B cell (primary cell): ENCODE data around the gene GSG1L. TPM values are rescaled to one million over a fixed set of nuclear protein-coding genes. Genes with fewer than 3 reads are reported as not detected.

Experiments
- ATAC-seq: fragments of 200-7000 bp; cut with Tn5 transposase; one replicate; pipeline ENCODE4 v1.10.0; 2021; ENCODE audit warnings: low read depth, mild to moderate bottlenecking, moderate number of reproducible peaks, moderate library complexity
- CTCF ChIA-PET: fragments of 350-600 bp; sonication (Branson Sonifier 250); formaldehyde crosslinking; loops from one replicate; lab custom pipeline; 2021; ENCODE audit warnings: antibody characterized with exemption, inconsistent platforms; lab: Charles Lee
- POLR2A ChIA-PET: fragments of 350-600 bp; sonication (Branson Sonifier 250); formaldehyde crosslinking; loops from one replicate; lab custom pipeline; 2021; ENCODE audit warnings: antibody characterized with exemption; lab: Charles Lee
- DNase-seq: peaks from one replicate; pipeline ENCODE4 v3.0.0; 2013
- H2AFZ ChIP-seq: 2 replicates; pipeline ENCODE4 v1.6.1; 2012; ENCODE audit warnings: mild to moderate bottlenecking, low read depth, low read length; ENCODE audit not compliant: insufficient read depth, poor library complexity, severe bottlenecking
- H3K27ac ChIP-seq, 2 donors: 1 replicate in 1 of 2; 2 replicates in 1 of 2; pipeline ENCODE4 v1.5.1; 2012 to 2013; ENCODE audit warnings: low read length in 2 of 2, mild to moderate bottlenecking in 2 of 2, moderate library complexity in 1 of 2
- H3K27me3 ChIP-seq, 4 experiments: fragments of 200-600 bp in 1 of 4; sonication (generic) in 1 of 4; replicated peaks in 1 of 4; 1 replicate in 2 of 4; 2 replicates in 2 of 4; pipeline versions ENCODE4 v1.6.1 to v1.7.0; 2013 to 2016; ENCODE audit warnings: low read length in 3 of 4, mild to moderate bottlenecking in 2 of 4, mixed read lengths in 1 of 4, moderate library complexity in 1 of 4; ENCODE audit not compliant: insufficient read depth in 4 of 4, control insufficient read depth in 3 of 4; ENCODE audit errors: control extremely low read depth in 1 of 4
- H3K36me3 ChIP-seq, 2 experiments: replicated peaks in 1 of 2; 1 replicate in 1 of 2; 2 replicates in 1 of 2; pipeline versions ENCODE4 v1.6.1 to v1.7.1; 2013; ENCODE audit warnings: low read length in 1 of 2; ENCODE audit not compliant: insufficient read depth in 2 of 2, control insufficient read depth in 1 of 2; ENCODE audit errors: control extremely low read depth in 1 of 2, extremely low read depth in 1 of 2
- H3K4me1 ChIP-seq, 2 donors: fragments of 200-600 bp in 1 of 2; sonication (generic) in 1 of 2; 1 replicate in 1 of 2; 2 replicates in 1 of 2; pipeline versions ENCODE4 v1.5.1 to v1.6.1; 2013 to 2017; ENCODE audit warnings: low read length in 2 of 2; ENCODE audit not compliant: control insufficient read depth in 2 of 2, insufficient read depth in 2 of 2
- H3K4me2 ChIP-seq: replicated peaks from 2 replicates; pipeline ENCODE3; 2012; ENCODE audit warnings: mild to moderate bottlenecking, low read depth, low read length; ENCODE audit not compliant: poor library complexity, severe bottlenecking
- H3K4me3 ChIP-seq, 5 experiments: fragments of 200-600 bp in 1 of 5; sonication (generic) in 1 of 5; 1 replicate in 3 of 5; 2 replicates in 2 of 5; pipeline versions ENCODE4 v1.5.1 to v1.7.0; 2011 to 2016; ENCODE audit warnings: low read length in 4 of 5, mild to moderate bottlenecking in 4 of 5, low read depth in 2 of 5, control low read depth in 1 of 5, moderate library complexity in 1 of 5; ENCODE audit not compliant: insufficient read depth in 1 of 5; ENCODE audit errors: control extremely low read depth in 1 of 5, extremely low read depth in 1 of 5
- H3K79me2 ChIP-seq: fragments of 200-600 bp; sonication (generic); one replicate; pipeline ENCODE4 v1.6.0; 2016; ENCODE audit warnings: low read length; ENCODE audit not compliant: control insufficient read depth, insufficient read depth
- H3K9ac ChIP-seq: fragments of 200-600 bp; sonication (generic); 2 replicates; pipeline ENCODE4 v1.6.1; 2017; ENCODE audit warnings: mild to moderate bottlenecking, low read length, moderate library complexity
- H3K9me3 ChIP-seq, 3 donors: one replicate each; pipeline versions ENCODE4 v1.6.1 to v1.7.1; 2013; ENCODE audit warnings: low read length in 2 of 3; ENCODE audit not compliant: control insufficient read depth in 2 of 3, insufficient read depth in 1 of 3; ENCODE audit errors: control extremely low read depth in 1 of 3
- H4K20me1 ChIP-seq: 2 replicates; pipeline ENCODE4 v1.6.0; 2012; ENCODE audit warnings: mild to moderate bottlenecking, low read length; ENCODE audit not compliant: insufficient read depth, control insufficient read depth, poor library complexity, severe bottlenecking
- H3K27ac Mint-ChIP-seq: one replicate; pipeline ENCODE4 v1.8.0; 2021; ENCODE audit warnings: mixed read lengths
- H3K27me3 Mint-ChIP-seq: one replicate; pipeline ENCODE4 v1.8.0; 2021; ENCODE audit warnings: mixed read lengths
- H3K4me1 Mint-ChIP-seq: one replicate; pipeline ENCODE4 v1.8.0; 2021; ENCODE audit warnings: mixed read lengths
- H3K4me3 Mint-ChIP-seq: one replicate; pipeline ENCODE4 v1.8.0; 2021; ENCODE audit warnings: mixed read lengths
- H3K9me3 Mint-ChIP-seq: one replicate; pipeline ENCODE4 v1.8.0; 2022; ENCODE audit warnings: mixed read lengths; ENCODE audit not compliant: insufficient read depth
- EZH2 ChIP-seq: IDR thresholded peaks from 2 replicates; pipeline ENCODE4 v1.6.1; 2012; ENCODE audit warnings: borderline replicate concordance, low read depth, mild to moderate bottlenecking, moderate library complexity, low read length; ENCODE audit not compliant: insufficient read depth, poor library complexity, severe bottlenecking
- WGBS: methylation state at CpG from one replicate; pipeline ENCODE4 v1.1.5; 2013; ENCODE audit warnings: missing lambda C conversion rate; ENCODE audit not compliant: insufficient coverage; 5-methylcytosine and 5-hydroxymethylcytosine counted together
- intact Hi-C: fragments of 100-400 bp; cut with micrococcal nuclease; formaldehyde crosslinking; loops from one replicate; pipeline ENCODE4 v1.10.0; 2022
- polyA plus RNA-seq: library from polyadenylated mRNA; depleted of rRNA; stranded (reverse); fragments of >200 nt; gene quantifications from 2 replicates; pipeline ENCODE4 v1.2.3, GENCODE V29; 2012
- total RNA-seq, 2 donors: library from RNA; stranded (reverse); fragments of 120-200 nt in 1 of 2; gene quantifications; 1 replicate in 1 of 2; 2 replicates in 1 of 2; pipeline versions ENCODE4 v1.2.3 to v1.2.4, GENCODE V29; 2013 to 2022
- TF ChIP-seq, protein P1 (sequence below): fragments of 200-600 bp; IDR thresholded peaks from one replicate; pipeline ENCODE4 v1.8.0; 2022; ENCODE audit warnings: antibody characterized with exemption, mild to moderate bottlenecking

The GSG1L gene
- total and polyA plus RNA-seq, 2 donors (not counting 1 experiment from before 2014, with no cell fraction given) = 0.01 TPM; not detected in 1

DNA sequence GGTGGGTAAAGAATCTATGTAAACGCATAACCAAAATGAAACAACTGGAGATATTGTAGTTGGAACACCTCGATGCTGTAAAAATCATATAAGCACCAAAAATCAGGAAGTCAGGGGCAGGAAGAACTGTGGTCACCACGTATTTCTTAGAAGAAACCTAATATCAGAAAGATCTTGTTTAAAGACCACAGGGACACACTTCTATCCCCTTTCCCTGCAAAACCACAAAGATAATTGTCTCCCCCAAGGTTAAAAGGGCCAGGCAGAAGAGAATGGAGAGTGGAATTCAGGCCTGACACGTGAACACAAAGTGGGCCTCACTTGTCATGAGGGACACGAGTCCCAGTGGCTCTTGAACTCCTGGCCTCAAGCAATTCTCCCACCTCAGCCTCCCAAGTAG lies 68.1 kb downstream of the GSG1L start:
- Mint-ChIP-seq H3K9me3 (no peaks in the 10 kb centered on the region), H3K27ac (no peak overlapping the region), H3K27me3 (peaks cover 11% of the 10 kb centered on the region), H3K4me3 (no peak overlapping the region), H3K4me1 (no peaks in the 10 kb centered on the region)
- CTCF ChIA-PET = no interaction called here
- Histone ChIP-seq H3K79me2 (no peaks in the 10 kb centered on the region), H3K9ac (no peak overlapping the region), H3K9me3 (peaks cover 0 to 14% (median 0%) of the 10 kb centered on the region in 3 donors), H3K27ac (no peak overlapping the region), H4K20me1 (no peaks in the 10 kb centered on the region), H3K4me2 (no peak overlapping the region), H3K4me3 (no peak overlapping the region), H3K36me3 (no peaks in the 10 kb centered on the region), H2AFZ (no peak overlapping the region), H3K4me1 (no peaks in the 10 kb centered on the region), H3K27me3 (no peaks in the 10 kb centered on the region)
- POLR2A ChIA-PET = no interaction called here
- WGBS = 0% methylated on average over 2 of the region's 5 CpGs
- no peak for DNase-seq
- no peak for ATAC-seq
- intact Hi-C loops = no loop called here
- TF ChIP-seq EZH2 = no peak
- TF ChIP-seq, protein P1, sequence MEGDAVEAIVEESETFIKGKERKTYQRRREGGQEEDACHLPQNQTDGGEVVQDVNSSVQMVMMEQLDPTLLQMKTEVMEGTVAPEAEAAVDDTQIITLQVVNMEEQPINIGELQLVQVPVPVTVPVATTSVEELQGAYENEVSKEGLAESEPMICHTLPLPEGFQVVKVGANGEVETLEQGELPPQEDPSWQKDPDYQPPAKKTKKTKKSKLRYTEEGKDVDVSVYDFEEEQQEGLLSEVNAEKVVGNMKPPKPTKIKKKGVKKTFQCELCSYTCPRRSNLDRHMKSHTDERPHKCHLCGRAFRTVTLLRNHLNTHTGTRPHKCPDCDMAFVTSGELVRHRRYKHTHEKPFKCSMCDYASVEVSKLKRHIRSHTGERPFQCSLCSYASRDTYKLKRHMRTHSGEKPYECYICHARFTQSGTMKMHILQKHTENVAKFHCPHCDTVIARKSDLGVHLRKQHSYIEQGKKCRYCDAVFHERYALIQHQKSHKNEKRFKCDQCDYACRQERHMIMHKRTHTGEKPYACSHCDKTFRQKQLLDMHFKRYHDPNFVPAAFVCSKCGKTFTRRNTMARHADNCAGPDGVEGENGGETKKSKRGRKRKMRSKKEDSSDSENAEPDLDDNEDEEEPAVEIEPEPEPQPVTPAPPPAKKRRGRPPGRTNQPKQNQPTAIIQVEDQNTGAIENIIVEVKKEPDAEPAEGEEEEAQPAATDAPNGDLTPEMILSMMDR = no peak

DNA sequence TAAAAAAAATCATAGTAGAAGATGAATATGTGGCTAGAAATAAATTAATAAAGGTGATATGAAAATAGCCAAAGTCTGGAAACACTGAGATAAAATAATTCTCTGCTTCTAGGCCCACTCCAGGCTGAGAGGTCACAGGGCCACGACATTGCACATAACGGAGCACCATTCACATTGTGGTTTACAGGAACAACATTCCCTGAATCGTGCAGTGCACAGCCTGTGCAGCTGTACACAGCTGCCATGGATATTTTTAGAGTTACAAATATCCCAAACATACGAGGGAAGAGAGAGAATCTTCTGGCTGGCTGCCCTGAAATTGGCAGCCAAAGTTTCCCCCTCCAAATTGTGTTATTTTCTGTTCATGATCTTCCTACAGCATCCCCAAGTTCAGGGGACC lies 68.8 kb downstream of the GSG1L start:
- TF ChIP-seq, protein P1 = no peak
- TF ChIP-seq EZH2 = no peak
- H4K20me1 ChIP-seq = no peaks in the 10 kb centered on the region

More for the DNA sequence above, 68.8 kb downstream of the GSG1L start:
- peaks cover 10% of the 10 kb centered on the region for H3K27me3 Mint-ChIP-seq
- peaks cover 0 to 14% (median 0%) of the 10 kb centered on the region in 3 donors for H3K9me3 ChIP-seq
- no peaks in the 10 kb centered on the region for H3K27me3 ChIP-seq
- DNase-seq (no peak), ATAC-seq (no peak)
- ChIA-PET CTCF (no interaction called here), POLR2A (no interaction called here)
- H3K9me3 Mint-ChIP-seq = no peaks in the 10 kb centered on the region
- H3K79me2 ChIP-seq = no peaks in the 10 kb centered on the region
- H3K4me3 ChIP-seq = no peak overlapping the region
- no peak overlapping the region for H2AFZ ChIP-seq
- no peaks in the 10 kb centered on the region for H3K4me1 ChIP-seq
- H3K27ac ChIP-seq = no peak overlapping the region
- H3K4me3 Mint-ChIP-seq = no peak overlapping the region
- WGBS = 58% methylated on average over 3 of the region's 4 CpGs
- no peaks in the 10 kb centered on the region for H3K36me3 ChIP-seq
- intact Hi-C loops = no loop called here
- H3K4me2 ChIP-seq = no peak overlapping the region
- H3K9ac ChIP-seq = no peak overlapping the region
- no peaks in the 10 kb centered on the region for H3K4me1 Mint-ChIP-seq
- no peak overlapping the region for H3K27ac Mint-ChIP-seq
